ENCODE results near the gene LTBP1.

GRCh38 chr2:33040541-33040940, 93.8 kb downstream of the LTBP1 start:
- TF ChIP-seq CTCF (IDR thresholded peaks at IDR 0.05; ENCODE audit: insufficient read depth, low read length) (no peak), SPI1 (IDR thresholded peaks at IDR 0.05; ENCODE audit: borderline replicate concordance, low read depth) (no peak), POLR2AphosphoS5 (IDR thresholded peaks at IDR 0.05; ENCODE audit: low read depth) (no peak), GABPA (IDR thresholded peaks at IDR 0.05; ENCODE audit: low read depth) (no peak), REST (IDR thresholded peaks at IDR 0.05; ENCODE audit: insufficient replicate concordance, low read depth) (no peak)

Data from HL-60 (cell line).